ENCODE results near the gene PXT1.

Gene PXT1

DNA sequence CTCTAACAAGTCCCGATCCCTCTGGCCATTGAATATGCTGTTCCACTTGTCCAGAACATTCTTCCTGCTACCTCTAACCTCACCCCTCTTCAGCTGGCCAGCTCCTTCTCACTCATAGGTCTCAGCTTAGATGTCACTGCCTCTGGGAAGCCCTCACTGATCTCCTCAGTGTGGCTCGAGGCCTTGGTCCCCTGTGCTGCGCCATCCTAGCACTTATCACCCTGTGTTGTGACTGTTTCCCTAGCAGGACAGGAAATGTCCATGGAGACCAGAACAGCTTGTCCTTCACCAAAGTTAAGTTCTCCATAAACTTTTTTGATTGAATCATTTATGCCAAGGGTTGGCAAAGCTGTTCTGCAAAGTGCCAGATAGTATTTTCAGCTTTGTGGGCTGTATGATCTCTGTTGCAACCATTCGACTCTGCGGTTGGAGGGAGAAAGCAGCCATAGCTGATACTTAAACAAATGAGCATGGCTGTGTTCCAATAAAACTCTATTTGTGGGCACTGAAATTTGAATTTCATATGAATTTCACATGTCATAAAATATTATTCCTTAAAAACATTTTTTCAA is 99.5 kb downstream of the PXT1 start:
- no peak for DNase-seq

DNA sequence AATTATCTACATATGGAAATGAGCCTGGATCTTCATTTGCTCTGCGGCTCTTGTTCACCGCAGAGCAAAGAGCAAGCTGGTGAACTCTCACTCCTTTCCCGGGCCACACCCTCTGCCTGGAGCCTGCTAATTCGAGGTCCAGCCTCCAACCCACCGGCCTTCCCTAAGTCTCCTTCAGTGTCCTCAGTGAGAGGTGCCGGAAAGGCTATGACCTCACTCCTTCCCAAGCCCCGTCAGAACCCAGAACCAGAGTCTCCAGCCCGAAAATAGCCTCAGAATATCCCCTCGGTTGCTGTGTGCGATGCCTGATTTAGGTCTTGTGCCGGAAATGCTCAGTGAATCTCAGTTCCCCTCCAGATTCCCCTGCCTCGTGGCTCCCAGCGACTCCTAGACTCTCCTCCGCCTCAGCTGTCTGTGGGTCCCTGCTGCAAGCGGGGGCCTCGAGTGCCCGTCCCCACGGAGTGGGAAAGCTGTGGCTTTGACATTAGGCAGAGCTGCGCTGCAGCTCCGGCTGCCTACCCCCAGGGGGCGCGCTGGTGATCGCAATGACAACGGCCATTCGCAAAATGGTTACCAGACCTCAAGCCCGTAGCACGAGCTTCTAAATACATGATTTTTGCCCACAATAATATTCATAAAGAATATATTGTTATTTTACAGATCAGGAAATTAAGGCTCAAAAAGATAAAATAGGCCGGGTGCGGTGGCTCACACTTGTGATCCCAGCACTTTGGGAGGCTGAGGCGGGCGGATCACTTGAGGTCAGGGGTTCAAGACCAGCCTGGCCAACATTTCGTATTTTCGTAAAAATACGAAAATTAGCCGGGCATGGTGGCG is 101.8 kb downstream of the PXT1 start:
- no peak for DNase-seq

Measured in cerebellar nuclear complex (tissue), 1 donor.